ENCODE data around the gene ECM2. TPM values are rescaled to one million over a fixed set of nuclear protein-coding genes. Genes with fewer than 3 reads are reported as not detected.

ECM2 gene
- total RNA-seq, 1 donor = 62.2 TPM

GRCh38 chr9:92486371-92486770, 49.4 kb downstream of the ECM2 start:
- no peaks in the 10 kb centered on the region for H3K27me3 ChIP-seq (ENCODE audit: insufficient read depth, low read length)
- H4K20me1 ChIP-seq (ENCODE audit: insufficient read depth, low read length) = no peaks in the 10 kb centered on the region
- H3K4me1 ChIP-seq (ENCODE audit: insufficient read depth, low read length) = peaks cover 15% of the 10 kb centered on the region
- no peaks in the 10 kb centered on the region for H3K79me2 ChIP-seq (ENCODE audit: insufficient read depth, low read length)
- no peak overlapping the region for H3K4me3 ChIP-seq (ENCODE audit: insufficient read depth, low read length)
- H3K4me2 ChIP-seq (ENCODE audit: insufficient read depth, low read length) = no peak overlapping the region
- H3K9me3 ChIP-seq (ENCODE audit: low read depth, low read length) = no peaks in the 10 kb centered on the region
- no peak overlapping the region for H2AFZ ChIP-seq (ENCODE audit: low read length)
- H3K27ac ChIP-seq (ENCODE audit: low read depth, low read length) = no peak overlapping the region
- TF ChIP-seq CTCF (IDR thresholded peaks at IDR 0.05; ENCODE audit: extremely low read depth, low read depth, low read length) = no peak
- DNase-seq (ENCODE audit: insufficient read length, low spot score, missing footprints) = no peak
- H3K36me3 ChIP-seq (ENCODE audit: insufficient read depth, low read length) = no peaks in the 10 kb centered on the region

GRCh38 chr9:92484563-92484962, 51.2 kb downstream of the ECM2 start:
- Histone ChIP-seq H3K79me2 (ENCODE audit: insufficient read depth, low read length) (no peaks in the 10 kb centered on the region), H2AFZ (ENCODE audit: low read length) (peak overlapping the region; percentile 70), H4K20me1 (ENCODE audit: insufficient read depth, low read length) (no peaks in the 10 kb centered on the region), H3K36me3 (ENCODE audit: insufficient read depth, low read length) (no peaks in the 10 kb centered on the region), H3K4me1 (ENCODE audit: insufficient read depth, low read length) (peaks cover 28% of the 10 kb centered on the region), H3K27me3 (ENCODE audit: insufficient read depth, low read length) (no peaks in the 10 kb centered on the region), H3K27ac (ENCODE audit: low read depth, low read length) (no peak overlapping the region), H3K4me2 (ENCODE audit: insufficient read depth, low read length) (no peak overlapping the region), H3K4me3 (ENCODE audit: insufficient read depth, low read length) (no peak overlapping the region), H3K9me3 (ENCODE audit: low read depth, low read length) (no peaks in the 10 kb centered on the region)
- no peak for DNase-seq (ENCODE audit: insufficient read length, low spot score, missing footprints)
- TF ChIP-seq CTCF (IDR thresholded peaks at IDR 0.05; ENCODE audit: extremely low read depth, low read depth, low read length) = no peak

GRCh38 chr9:92483627-92484545, 51.9 kb downstream of the ECM2 start:
- no peak overlapping the region for H3K27ac ChIP-seq (ENCODE audit: low read depth, low read length)
- H4K20me1 ChIP-seq (ENCODE audit: insufficient read depth, low read length) = no peaks in the 10 kb centered on the region
- peak overlapping the region; percentile 44 for H2AFZ ChIP-seq (ENCODE audit: low read length)
- H3K4me3 ChIP-seq (ENCODE audit: insufficient read depth, low read length) = no peak overlapping the region
- H3K4me1 ChIP-seq (ENCODE audit: insufficient read depth, low read length) = peaks cover 21% of the 10 kb centered on the region
- no peak for TF ChIP-seq CTCF (IDR thresholded peaks at IDR 0.05; ENCODE audit: extremely low read depth, low read depth, low read length)
- H3K79me2 ChIP-seq (ENCODE audit: insufficient read depth, low read length) = no peaks in the 10 kb centered on the region
- H3K9me3 ChIP-seq (ENCODE audit: low read depth, low read length) = no peaks in the 10 kb centered on the region
- H3K36me3 ChIP-seq (ENCODE audit: insufficient read depth, low read length) = no peaks in the 10 kb centered on the region
- no peaks in the 10 kb centered on the region for H3K27me3 ChIP-seq (ENCODE audit: insufficient read depth, low read length)
- H3K4me2 ChIP-seq (ENCODE audit: insufficient read depth, low read length) = no peak overlapping the region
- DNase-seq (ENCODE audit: insufficient read length, low spot score, missing footprints) = no peak

GRCh38 chr9:92482805-92483204, 53.0 kb downstream of the ECM2 start:
- H4K20me1 ChIP-seq (ENCODE audit: insufficient read depth, low read length) = no peaks in the 10 kb centered on the region
- H2AFZ ChIP-seq (ENCODE audit: low read length) = no peak overlapping the region
- H3K4me2 ChIP-seq (ENCODE audit: insufficient read depth, low read length) = no peak overlapping the region
- H3K79me2 ChIP-seq (ENCODE audit: insufficient read depth, low read length) = no peaks in the 10 kb centered on the region
- H3K4me1 ChIP-seq (ENCODE audit: insufficient read depth, low read length) = peaks cover 21% of the 10 kb centered on the region
- no peaks in the 10 kb centered on the region for H3K27me3 ChIP-seq (ENCODE audit: insufficient read depth, low read length)
- DNase-seq (ENCODE audit: insufficient read length, low spot score, missing footprints) = no peak
- H3K27ac ChIP-seq (ENCODE audit: low read depth, low read length) = no peak overlapping the region
- no peak for TF ChIP-seq CTCF (IDR thresholded peaks at IDR 0.05; ENCODE audit: extremely low read depth, low read depth, low read length)
- no peak overlapping the region for H3K4me3 ChIP-seq (ENCODE audit: insufficient read depth, low read length)
- no peaks in the 10 kb centered on the region for H3K9me3 ChIP-seq (ENCODE audit: low read depth, low read length)
- no peaks in the 10 kb centered on the region for H3K36me3 ChIP-seq (ENCODE audit: insufficient read depth, low read length)
